ENCODE data around the gene RAB11FIP4. TPM values are rescaled to one million over a fixed set of nuclear protein-coding genes. Genes with fewer than 3 reads are reported as not detected.

The RAB11FIP4 gene
- total RNA-seq, 3 donors from 2014 or later (not counting 1 experiment from before 2014, with no cell fraction given): 81.4 to 121 (median 102) TPM

GRCh38 chr17:31497994-31498826, 106.7 kb downstream of the RAB11FIP4 start:
- no peaks in the 10 kb centered on the region for H3K36me3 Mint-ChIP-seq
- H3K27ac ChIP-seq (ENCODE audit: low read length): peak overlapping the region; percentile 35
- H3K4me3 Mint-ChIP-seq: no peak overlapping the region
- H3K4me3 ChIP-seq (ENCODE audit: low read length): no peak overlapping the region
- TF ChIP-seq CTCF (IDR thresholded peaks at IDR 0.05): no peak
- intact Hi-C loops (cut with micrococcal nuclease): no loop called here
- DNase-seq (no peak), ATAC-seq (no peak)
- H3K27me3 ChIP-seq (ENCODE audit: control insufficient read depth, insufficient read depth, low read length): no peaks in the 10 kb centered on the region
- peak overlapping the region; percentile 92 to 97 for H3K27ac Mint-ChIP-seq
- H3K36me3 ChIP-seq (ENCODE audit: control insufficient read depth, insufficient read depth, low read length): no peaks in the 10 kb centered on the region
- 92% methylated on average over 10 of the region's 10 CpGs for WGBS (ENCODE audit: insufficient coverage)
- peaks cover 50 to 68% of the 10 kb centered on the region in 2 donors for H3K4me1 Mint-ChIP-seq
- H3K27me3 Mint-ChIP-seq (ENCODE audit: low read depth in 2 of 2): no peaks in the 10 kb centered on the region
- peaks cover 71% of the 10 kb centered on the region for H3K4me1 ChIP-seq (ENCODE audit: control insufficient read depth, insufficient read depth, low read length)
- no peaks in the 10 kb centered on the region for H3K9me3 Mint-ChIP-seq
- no peaks in the 10 kb centered on the region for H3K9me3 ChIP-seq (ENCODE audit: control insufficient read depth, insufficient read depth, low read length)

DNA sequence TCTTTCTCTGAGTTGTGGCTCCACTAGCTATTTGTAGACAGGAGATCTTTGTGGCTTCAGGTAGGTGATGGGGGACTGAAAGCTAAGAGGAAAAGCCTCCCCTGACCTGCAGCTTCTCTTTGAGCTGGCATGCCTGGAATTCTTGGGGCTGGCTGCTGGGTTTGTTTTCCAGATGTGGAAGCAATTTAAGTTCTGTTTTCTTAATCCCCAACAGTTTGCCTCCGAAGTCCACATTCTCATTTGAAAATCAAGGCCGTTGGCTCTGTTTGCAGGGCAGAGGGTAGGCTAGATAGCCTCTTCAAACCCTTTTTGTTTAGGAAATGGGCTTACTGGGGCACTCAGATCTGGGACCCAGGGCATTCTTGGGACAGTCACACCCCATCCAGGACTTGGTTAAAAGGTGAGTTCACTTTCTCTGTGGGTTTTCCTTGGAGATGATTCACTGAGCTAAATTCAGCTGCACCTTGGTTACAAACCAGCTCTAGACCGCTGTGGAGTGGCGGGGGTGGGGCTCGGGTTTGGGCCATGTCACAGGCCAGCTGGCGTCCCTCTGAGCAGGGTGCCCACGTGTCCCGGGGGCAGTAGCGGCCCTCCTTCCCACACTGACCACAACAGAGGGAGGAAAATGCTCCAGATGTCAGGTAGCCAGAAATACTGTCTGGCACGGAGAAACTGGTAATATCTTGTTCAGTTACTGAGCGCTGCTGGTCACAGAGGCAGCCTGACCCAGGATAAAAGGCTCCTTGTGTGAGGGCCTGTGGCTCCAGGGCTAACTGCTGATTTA, 108.5 kb downstream of the RAB11FIP4 start:
- intact Hi-C loops (cut with micrococcal nuclease): no loop called here
- 38% methylated on average over 10 of the region's 11 CpGs for WGBS (ENCODE audit: insufficient coverage)
- Mint-ChIP-seq H3K9me3 (no peaks in the 10 kb centered on the region), H3K27ac (peak overlapping the region; percentile 64 to 68), H3K4me1 (peaks cover 38 to 63% of the 10 kb centered on the region in 2 donors), H3K27me3 (ENCODE audit: low read depth in 2 of 2) (no peaks in the 10 kb centered on the region), H3K36me3 (no peaks in the 10 kb centered on the region), H3K4me3 (no peak overlapping the region)
- no peaks in the 10 kb centered on the region for H3K9me3 ChIP-seq (ENCODE audit: control insufficient read depth, insufficient read depth, low read length)
- no peak overlapping the region for H3K4me3 ChIP-seq (ENCODE audit: low read length)
- DNase-seq (no peak), ATAC-seq (peak in 2 of 3 donors; percentile 53 to 61)
- H3K4me1 ChIP-seq (ENCODE audit: control insufficient read depth, insufficient read depth, low read length): peaks cover 53% of the 10 kb centered on the region
- peak overlapping the region; percentile 4 for H3K27ac ChIP-seq (ENCODE audit: low read length)
- H3K36me3 ChIP-seq (ENCODE audit: control insufficient read depth, insufficient read depth, low read length): no peaks in the 10 kb centered on the region
- TF ChIP-seq CTCF (IDR thresholded peaks at IDR 0.05): no peak
- no peaks in the 10 kb centered on the region for H3K27me3 ChIP-seq (ENCODE audit: control insufficient read depth, insufficient read depth, low read length)

DNA sequence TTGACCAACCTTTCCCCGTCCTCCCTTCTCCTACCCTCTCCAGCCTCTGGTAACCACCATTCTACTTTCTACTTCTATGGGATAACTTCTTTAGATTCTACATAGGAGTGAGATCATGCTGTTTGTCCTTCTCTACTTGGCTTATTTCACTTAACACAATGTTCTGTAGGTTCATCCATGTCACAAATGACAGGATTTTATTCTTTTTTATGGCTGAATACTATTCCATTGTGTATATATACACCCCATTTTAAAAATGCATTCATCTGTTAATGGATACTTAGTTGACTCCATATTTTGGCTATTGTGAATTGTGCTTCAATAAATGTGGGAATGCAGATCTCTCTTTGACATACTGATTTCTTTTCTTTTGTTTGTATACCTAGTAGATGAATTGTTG, 115.0 kb downstream of the RAB11FIP4 start:
- Histone ChIP-seq H3K36me3 (ENCODE audit: control insufficient read depth, insufficient read depth, low read length) (no peaks in the 10 kb centered on the region), H3K9me3 (ENCODE audit: control insufficient read depth, insufficient read depth, low read length) (no peaks in the 10 kb centered on the region), H3K4me3 (ENCODE audit: low read length) (no peak overlapping the region), H3K4me1 (ENCODE audit: control insufficient read depth, insufficient read depth, low read length) (peaks cover 50% of the 10 kb centered on the region), H3K27ac (ENCODE audit: low read length) (peak overlapping the region; percentile 96), H3K27me3 (ENCODE audit: control insufficient read depth, insufficient read depth, low read length) (no peaks in the 10 kb centered on the region)
- ATAC-seq (no peak), DNase-seq (no peak)
- Mint-ChIP-seq H3K9me3 (no peaks in the 10 kb centered on the region), H3K4me1 (peaks cover 60 to 69% of the 10 kb centered on the region in 2 donors), H3K4me3 (no peak overlapping the region), H3K36me3 (no peaks in the 10 kb centered on the region), H3K27ac (peak overlapping the region; percentile 96 to 97), H3K27me3 (ENCODE audit: low read depth in 2 of 2) (no peaks in the 10 kb centered on the region)
- intact Hi-C loops (cut with micrococcal nuclease): loop anchor here (5.0 kb wide), 1 partner anchor 184 kb away; the partner anchor contains the start of gene EVI2A
- TF ChIP-seq CTCF (IDR thresholded peaks at IDR 0.05): no peak
- WGBS (ENCODE audit: insufficient coverage): 100% methylated on average over 1 of the region's 1 CpG

All from natural killer cell (primary cell).